Fibroblast of lung (primary cell): Measurements from ENCODE around the gene TRIM8. TPM values are rescaled to one million over a fixed set of nuclear protein-coding genes. Genes with fewer than 3 reads are reported as not detected.

Experiments
- DNase-seq, 2 donors: peaks; one replicate each; pipeline versions ENCODE4 v3.0.0 to v3.0.0-alpha.2; 2010; ENCODE audit warnings: low read depth in 2 of 2
- H2AFZ ChIP-seq: 2 replicates; pipeline ENCODE4 v1.5.1; 2012; ENCODE audit warnings: low read length, control low read depth, inconsistent platforms
- H3K27ac ChIP-seq: 2 replicates; pipeline ENCODE4 v1.5.1; 2011; ENCODE audit warnings: low read length, control low read depth; ENCODE audit not compliant: insufficient read depth
- H3K27me3 ChIP-seq: 2 replicates; pipeline ENCODE4 v1.5.1; 2011; ENCODE audit warnings: mild to moderate bottlenecking, low read length; ENCODE audit not compliant: control insufficient read depth, insufficient read depth
- H3K36me3 ChIP-seq: 2 replicates; pipeline ENCODE4 v1.5.1; 2011; ENCODE audit warnings: low read length; ENCODE audit not compliant: control insufficient read depth, insufficient read depth
- H3K4me1 ChIP-seq: 2 replicates; pipeline ENCODE4 v1.5.1; 2011; ENCODE audit warnings: low read length; ENCODE audit not compliant: control insufficient read depth, insufficient read depth; ENCODE audit errors: extremely low read depth
- H3K4me2 ChIP-seq: 2 replicates; pipeline ENCODE4 v1.5.1; 2011; ENCODE audit warnings: low read length, control low read depth; ENCODE audit not compliant: insufficient read depth; ENCODE audit errors: extremely low read depth
- H3K4me3 ChIP-seq, 4 experiments: fragments of 200-600 bp in 1 of 4; sonication (generic) in 1 of 4; replicated peaks in 1 of 4; 2 replicates each; pipeline ENCODE4 v1.5.1; 2011 to 2016; ENCODE audit warnings: low read length in 4 of 4, low read depth in 3 of 4, mild to moderate bottlenecking in 3 of 4, control low read depth in 2 of 4, inconsistent platforms in 1 of 4, mixed read lengths in 1 of 4; ENCODE audit not compliant: insufficient read depth in 1 of 4; ENCODE audit errors: control extremely low read depth in 1 of 4
- H3K79me2 ChIP-seq: 2 replicates; pipeline ENCODE4 v1.5.1; 2012; ENCODE audit warnings: mild to moderate bottlenecking, low read length, inconsistent platforms; ENCODE audit not compliant: control insufficient read depth, insufficient read depth
- H3K9ac ChIP-seq: 2 replicates; pipeline ENCODE4 v1.5.1; 2011; ENCODE audit warnings: mild to moderate bottlenecking, low read length, control low read depth; ENCODE audit not compliant: insufficient read depth
- H3K9me3 ChIP-seq: 2 replicates; pipeline ENCODE4 v1.5.1; 2012; ENCODE audit warnings: low read depth, low read length; ENCODE audit not compliant: control insufficient read depth, insufficient read depth
- H4K20me1 ChIP-seq: 2 replicates; pipeline ENCODE4 v1.5.1; 2011; ENCODE audit warnings: low read length; ENCODE audit not compliant: control insufficient read depth, insufficient read depth; ENCODE audit errors: extremely low read depth
- CTCF ChIP-seq, 2 donors: IDR thresholded peaks in 1 of 2; conservative IDR thresholded peaks in 1 of 2; 1 replicate in 1 of 2; 2 replicates in 1 of 2; pipeline ENCODE4 v1.5.1; 2011 to 2012; ENCODE audit warnings: low read length in 2 of 2, control low read depth in 1 of 2, inconsistent platforms in 1 of 2, low read depth in 1 of 2, mild to moderate bottlenecking in 1 of 2
- EZH2 ChIP-seq: IDR thresholded peaks from 2 replicates; pipeline ENCODE4 v1.5.1; 2012; ENCODE audit warnings: low read length, control low read depth, mild to moderate bottlenecking; ENCODE audit errors: missing control alignments
- polyA plus RNA-seq, 2 donors: library from polyadenylated mRNA; depleted of rRNA in 1 of 2; stranded (reverse) in 1 of 2; unstranded in 1 of 2; fragments of >200 nt; gene quantifications; 2 replicates each; pipeline ENCODE4 v1.2.1, GENCODE V29; 2011 to 2012; ENCODE audit warnings: missing spikeins in 1 of 2
- total RNA-seq: library from RNA; depleted of rRNA; stranded (reverse); fragments of >200 nt; gene quantifications from 2 replicates; pipeline ENCODE4 v1.2.1, GENCODE V29; 2014

Gene TRIM8
- total and polyA plus RNA-seq, 2 donors (not counting 1 experiment from before 2014, with no cell fraction given) = 93.2 to 143 TPM

- TF ChIP-seq CTCF (conservative IDR thresholded peaks at IDR 0.05 in 1 of 2, IDR thresholded peaks at IDR 0.05 in 1 of 2; ENCODE audit: low read depth in 1 of 2, low read length in 2 of 2) (no peak), EZH2 (no peak)
- Histone ChIP-seq H3K4me2 (peak overlapping the region; percentile 79), H3K4me1 (peaks cover 28% of the 10 kb centered on the region), H3K9ac (peak overlapping the region; percentile 90), H3K9me3 (no peaks in the 10 kb centered on the region), H3K27me3 (no peaks in the 10 kb centered on the region), H2AFZ (no peak overlapping the region), H4K20me1 (peaks cover 2% of the 10 kb centered on the region), H3K27ac (peak overlapping the region; percentile 94), H3K36me3 (peaks cover 11% of the 10 kb centered on the region), H3K79me2 (peaks cover 57% of the 10 kb centered on the region), H3K4me3 (peak overlapping the region; percentile 81 to 98 (median 90))
- peak; percentile 67 to 85 for DNase-seq
Measured at GRCh38 chr10:102645388-102645740, 1.1 kb downstream of the TRIM8 start.

- no peaks in the 10 kb centered on the region for H3K9me3 ChIP-seq
- peak overlapping the region; percentile 94 for H3K27ac ChIP-seq
- peak in 1 of 2 donors; percentile 1 for TF ChIP-seq CTCF (conservative IDR thresholded peaks at IDR 0.05 in 1 of 2, IDR thresholded peaks at IDR 0.05 in 1 of 2; ENCODE audit: low read depth in 1 of 2, low read length in 2 of 2)
- no peak for TF ChIP-seq EZH2
- H3K27me3 ChIP-seq = no peaks in the 10 kb centered on the region
- peak overlapping the region; percentile 81 to 98 (median 90) for H3K4me3 ChIP-seq
- no peak overlapping the region for H2AFZ ChIP-seq
- peaks cover 32% of the 10 kb centered on the region for H3K4me1 ChIP-seq
- peaks cover 2% of the 10 kb centered on the region for H4K20me1 ChIP-seq
- H3K9ac ChIP-seq = peak overlapping the region; percentile 90
- H3K4me2 ChIP-seq = peak overlapping the region; percentile 100
- peaks cover 11% of the 10 kb centered on the region for H3K36me3 ChIP-seq
- H3K79me2 ChIP-seq = peaks cover 63% of the 10 kb centered on the region
- DNase-seq = peak; percentile 96 to 99
Measured at GRCh38 chr10:102645741-102646609, 1.7 kb downstream of the TRIM8 start.

- Histone ChIP-seq H3K4me3 (peak overlapping the region; percentile 81 to 98 (median 90)), H3K4me2 (peak overlapping the region; percentile 100), H4K20me1 (peaks cover 2% of the 10 kb centered on the region), H3K4me1 (peaks cover 32% of the 10 kb centered on the region), H3K27me3 (no peaks in the 10 kb centered on the region), H3K79me2 (peaks cover 71% of the 10 kb centered on the region), H3K9ac (peak overlapping the region; percentile 90), H2AFZ (no peak overlapping the region), H3K36me3 (peaks cover 11% of the 10 kb centered on the region), H3K9me3 (no peaks in the 10 kb centered on the region), H3K27ac (peak overlapping the region; percentile 94)
- TF ChIP-seq EZH2 (no peak), CTCF (conservative IDR thresholded peaks at IDR 0.05 in 1 of 2, IDR thresholded peaks at IDR 0.05 in 1 of 2; ENCODE audit: low read depth in 1 of 2, low read length in 2 of 2) (no peak)
- DNase-seq = peak in 1 of 2 donors; percentile 73
Measured at GRCh38 chr10:102646610-102647442, 2.5 kb downstream of the TRIM8 start.
